NCI-H2171 (cell line): ENCODE data around the gene ATP6V1F.
"Not testable (repeated sequence)": the region's sequence is repeated elsewhere in the genome, so short reads cannot be mapped to it uniquely, and the experiment has no call there.

Experiments used
- DNase-seq: peaks from one replicate; lab custom pipeline; 2025; lab: John Stamatoyannopoulos, UW

Gene ATP6V1F

GRCh38 chr7:128900237-128900636 lies 37.6 kb downstream of the ATP6V1F start:
- no peak for DNase-seq

GRCh38 chr7:128902761-128903585 lies 40.3 kb downstream of the ATP6V1F start:
- no peak for DNase-seq

- DNase-seq, result no peak
These were observed 41.1 kb downstream of the ATP6V1F start for GRCh38 chr7:128903621-128904361.

- peak; percentile 35 for DNase-seq
These were observed 41.9 kb downstream of the ATP6V1F start for GRCh38 chr7:128904381-128905197.

GRCh38 chr7:128906001-128906765 lies 43.5 kb downstream of the ATP6V1F start:
- DNase-seq, result no peak

GRCh38 chr7:128906766-128907559 lies 44.3 kb downstream of the ATP6V1F start:
- DNase-seq, result no peak

- DNase-seq, result no peak
These were observed 46.3 kb downstream of the ATP6V1F start for GRCh38 chr7:128908750-128909624.

GRCh38 chr7:128909625-128910568 lies 47.2 kb downstream of the ATP6V1F start:
- peak; percentile 80 for DNase-seq

GRCh38 chr7:128910569-128910945 lies 47.9 kb downstream of the ATP6V1F start, which contains the start of gene KCP:
Gene KCP (minus strand): TSS chr7:128910709. CDS start chr7:128910676, 33 bp downstream.
- DNase-seq, result no peak

GRCh38 chr7:128911423-128912031 lies 48.9 kb downstream of the ATP6V1F start:
- DNase-seq, result no peak

GRCh38 chr7:128912281-128912680 lies 49.6 kb downstream of the ATP6V1F start:
- no peak for DNase-seq

GRCh38 chr7:128912709-128913495 lies 50.2 kb downstream of the ATP6V1F start:
- DNase-seq, result not testable (repeated sequence)

GRCh38 chr7:128913870-128914565 lies 51.4 kb downstream of the ATP6V1F start:
- no peak for DNase-seq

- DNase-seq, result no peak
These were observed 52.0 kb downstream of the ATP6V1F start for GRCh38 chr7:128914566-128915151.

- no peak for DNase-seq
These were observed 52.7 kb downstream of the ATP6V1F start for GRCh38 chr7:128915271-128915819.
